ENCODE measurements around the gene RMRP.

DNA sequence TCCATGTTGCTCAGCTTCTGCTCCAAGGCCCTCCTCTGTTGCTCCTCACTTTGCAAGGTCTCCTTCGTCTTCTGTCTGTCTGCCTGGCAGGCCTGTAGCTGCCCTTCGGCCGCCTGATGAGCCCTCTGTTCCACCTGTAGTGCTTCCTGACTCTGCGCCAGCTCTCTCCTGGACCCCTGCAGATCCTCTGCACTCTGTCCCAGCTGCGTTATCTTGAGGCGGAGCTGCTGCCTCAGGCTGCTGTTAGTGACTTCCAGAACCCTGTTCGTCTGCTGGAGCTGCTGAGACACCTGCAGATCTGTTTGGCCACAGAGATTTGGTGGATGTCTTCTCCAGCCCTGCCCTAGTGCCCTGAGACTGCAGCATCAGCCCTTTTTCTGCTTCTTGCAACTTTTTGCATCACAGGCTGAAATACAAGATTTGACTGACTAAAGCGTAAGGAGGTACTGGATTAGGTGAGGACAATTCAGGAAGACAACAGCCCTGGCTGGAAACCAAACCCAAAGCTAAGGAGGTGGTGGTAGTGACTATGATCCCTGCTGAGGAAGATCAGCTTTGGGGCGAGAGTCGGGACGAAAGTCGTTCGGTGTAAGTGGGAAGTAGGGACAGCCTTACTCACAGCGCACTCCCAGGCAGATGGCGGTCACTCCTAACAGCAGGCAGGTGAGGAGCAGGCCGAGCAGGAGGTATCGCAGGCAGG lies 41.7 kb downstream of the RMRP start:
- TF ChIP-seq, protein P1, sequence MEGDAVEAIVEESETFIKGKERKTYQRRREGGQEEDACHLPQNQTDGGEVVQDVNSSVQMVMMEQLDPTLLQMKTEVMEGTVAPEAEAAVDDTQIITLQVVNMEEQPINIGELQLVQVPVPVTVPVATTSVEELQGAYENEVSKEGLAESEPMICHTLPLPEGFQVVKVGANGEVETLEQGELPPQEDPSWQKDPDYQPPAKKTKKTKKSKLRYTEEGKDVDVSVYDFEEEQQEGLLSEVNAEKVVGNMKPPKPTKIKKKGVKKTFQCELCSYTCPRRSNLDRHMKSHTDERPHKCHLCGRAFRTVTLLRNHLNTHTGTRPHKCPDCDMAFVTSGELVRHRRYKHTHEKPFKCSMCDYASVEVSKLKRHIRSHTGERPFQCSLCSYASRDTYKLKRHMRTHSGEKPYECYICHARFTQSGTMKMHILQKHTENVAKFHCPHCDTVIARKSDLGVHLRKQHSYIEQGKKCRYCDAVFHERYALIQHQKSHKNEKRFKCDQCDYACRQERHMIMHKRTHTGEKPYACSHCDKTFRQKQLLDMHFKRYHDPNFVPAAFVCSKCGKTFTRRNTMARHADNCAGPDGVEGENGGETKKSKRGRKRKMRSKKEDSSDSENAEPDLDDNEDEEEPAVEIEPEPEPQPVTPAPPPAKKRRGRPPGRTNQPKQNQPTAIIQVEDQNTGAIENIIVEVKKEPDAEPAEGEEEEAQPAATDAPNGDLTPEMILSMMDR (IDR thresholded peaks at IDR 0.05), result no peak
- no peak for TF ChIP-seq POLR2A (IDR thresholded peaks at IDR 0.05)

Measured in lower leg skin (tissue), 3 donors.